Heart left ventricle (tissue), 13 donors: ENCODE results near the gene PRDM8.

Experiments used
- CTCF ChIP-seq, 12 donors: fragments of 200-600 bp; sonication (generic) in 4 of 12; IDR thresholded peaks; one replicate each; pipeline versions ENCODE4 v1.5.0 to v1.8.0; 2018 to 2022; ENCODE audit warnings: antibody characterized with exemption in 12 of 12, mild to moderate bottlenecking in 5 of 12
- POLR2A ChIP-seq, 2 donors: fragments of 450-650 bp; IDR thresholded peaks; one replicate each; pipeline ENCODE4 v1.6.1; 2017; ENCODE audit warnings: antibody characterized with exemption in 2 of 2, mild to moderate bottlenecking in 2 of 2, moderate library complexity in 2 of 2
- donor health status: ischemic (EF 13 %, LVEDD 7.1; RV severe dilation, severe dysfunction).
- donor health status: DM: no; HTN: yes; CAD: no.
- donor health status: DM: no; HTN: no; CAD: no.
- donor health status: ischemic (EF 25% LVEDD 6.9; RV normal size, moderate dysfunction).
- donor health status: ischemic (EF 25% LVEDD 5.7; RV mildly dilated, moderate dysfunction).
- donor health status: ischemic (EF 35%, LVEDD 5.7; RV mildly dilated, moderate dysfunction).
- donor health status: nonischemic (EF 11% LVEDD 7.7; RV severe dilation, severe dysfunction).
- donor health status: DM: yes; HTN: yes; CAD: no.
- donor health status: PGD.
- donor health status: ischemic (EF 29% LVEDD 5.4; RV normal size, mild dysfunction).
- donor health status: nonischemic (EF 23%, LVEDD 6.1; RV moderate dilation, normal function).

GRCh38 chr4:80252427-80252826 lies 55.1 kb downstream of the PRDM8 start:
- no peak for TF ChIP-seq POLR2A (IDR thresholded peaks at IDR 0.05)
- TF ChIP-seq CTCF (IDR thresholded peaks at IDR 0.05): no peak
